HUES48 (cell line): Measurements from ENCODE around the gene ACOXL.
A peak's percentile ranks its signal among the peaks of the same experiment; 100 is the strongest.

Source experiments
- H3K27ac ChIP-seq: one replicate; pipeline ENCODE4 v1.7.0; 2013; ENCODE audit warnings: low read depth, low read length, inconsistent platforms
- H3K27me3 ChIP-seq: 2 replicates; pipeline ENCODE4 v1.6.1; 2013; ENCODE audit warnings: mild to moderate bottlenecking, low read length; ENCODE audit not compliant: control insufficient read depth, insufficient read depth
- H3K36me3 ChIP-seq: 2 replicates; pipeline ENCODE4 v1.6.1; 2013; ENCODE audit warnings: low read length; ENCODE audit not compliant: control insufficient read depth, insufficient read depth
- H3K4me1 ChIP-seq: 2 replicates; pipeline ENCODE4 v1.6.1; 2013; ENCODE audit warnings: mild to moderate bottlenecking, low read length; ENCODE audit not compliant: control insufficient read depth, insufficient read depth
- H3K4me3 ChIP-seq: 2 replicates; pipeline ENCODE4 v1.5.1; 2013; ENCODE audit warnings: mild to moderate bottlenecking, low read depth, low read length
- H3K9ac ChIP-seq: 2 replicates; pipeline ENCODE4 v1.6.1; 2013; ENCODE audit warnings: mild to moderate bottlenecking, low read depth, low read length, moderate library complexity
- H3K9me3 ChIP-seq: 2 replicates; pipeline ENCODE4 v1.6.1; 2013; ENCODE audit warnings: low read length; ENCODE audit not compliant: control insufficient read depth, insufficient read depth

The ACOXL gene

DNA sequence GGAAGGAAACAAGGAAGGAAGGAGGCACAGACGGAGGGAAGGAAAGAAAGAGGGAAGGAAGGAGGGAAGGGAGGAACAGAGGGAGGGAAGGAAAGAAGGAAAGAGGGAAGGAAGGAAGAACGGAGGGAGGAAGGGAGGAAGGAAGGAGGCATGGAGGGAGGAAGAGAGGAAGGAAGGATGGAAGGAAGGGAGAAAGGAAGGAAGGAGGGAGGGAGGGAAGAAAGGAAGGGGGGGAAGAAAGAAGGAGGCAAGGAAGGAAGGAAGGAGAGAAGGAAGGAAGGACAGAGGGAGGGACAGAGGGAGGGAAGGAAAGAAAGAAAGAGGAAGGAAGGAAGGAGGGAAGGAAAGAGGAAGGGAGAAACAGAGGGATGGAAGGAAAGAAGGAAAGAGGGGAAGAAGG is 7.6 kb upstream of the ACOXL start:
- H3K27me3 ChIP-seq = no peaks in the 10 kb centered on the region
- H3K27ac ChIP-seq = no peak overlapping the region
- no peaks in the 10 kb centered on the region for H3K36me3 ChIP-seq
- no peak overlapping the region for H3K4me3 ChIP-seq
- no peak overlapping the region for H3K9ac ChIP-seq
- H3K4me1 ChIP-seq = peaks cover 12% of the 10 kb centered on the region
- no peaks in the 10 kb centered on the region for H3K9me3 ChIP-seq

DNA sequence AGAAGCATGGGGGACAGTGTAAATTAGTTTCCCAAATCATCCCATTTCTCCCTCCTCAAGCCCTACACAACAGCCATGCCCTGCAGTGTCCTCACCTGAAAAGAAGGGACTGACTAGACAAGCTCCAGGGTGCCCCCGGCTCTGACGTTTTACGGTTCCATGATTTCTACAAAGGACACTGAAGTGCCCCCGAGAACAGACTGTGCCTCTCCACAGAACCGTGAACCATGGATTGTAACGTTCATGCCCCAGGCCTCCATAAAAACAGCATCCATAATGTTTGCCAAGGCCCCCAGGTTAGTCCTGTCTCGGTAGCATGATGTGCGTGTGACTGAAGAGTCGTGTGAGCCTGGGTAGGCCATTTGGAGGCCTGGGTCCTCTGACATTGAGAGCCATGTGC is 7.0 kb upstream of the ACOXL start:
- Histone ChIP-seq H3K27me3 (no peaks in the 10 kb centered on the region), H3K27ac (no peak overlapping the region)

GRCh38 chr2:110725859-110726258 is 6.5 kb upstream of the ACOXL start:
- no peak overlapping the region for H3K9ac ChIP-seq
- no peaks in the 10 kb centered on the region for H3K36me3 ChIP-seq
- no peaks in the 10 kb centered on the region for H3K27me3 ChIP-seq

More for the DNA sequence above, 7.0 kb upstream of the ACOXL start:
- Histone ChIP-seq H3K4me1 (peaks cover 13% of the 10 kb centered on the region), H3K9me3 (no peaks in the 10 kb centered on the region), H3K4me3 (no peak overlapping the region), H3K36me3 (no peaks in the 10 kb centered on the region), H3K9ac (no peak overlapping the region)

DNA sequence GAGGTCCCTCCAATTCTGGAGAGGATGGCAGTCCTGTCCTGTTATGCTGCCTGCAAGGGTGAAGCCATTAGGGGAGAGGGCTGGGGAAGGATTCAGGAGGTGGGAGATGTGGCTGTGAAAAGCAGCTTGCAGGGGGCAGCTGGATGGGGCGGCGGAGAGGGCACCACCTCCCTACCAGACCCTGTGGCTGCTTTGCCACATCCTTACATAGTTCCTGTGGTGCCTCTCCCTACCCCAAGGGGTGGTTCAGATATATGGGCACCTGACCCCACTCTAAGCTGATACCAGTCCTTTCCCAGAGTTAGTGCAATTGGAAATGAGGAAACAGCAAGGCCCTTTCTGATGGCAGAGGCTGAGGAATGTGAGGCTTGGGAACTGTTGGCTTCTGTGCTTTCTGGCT is 6.1 kb upstream of the ACOXL start:
- H3K4me1 ChIP-seq = peaks cover 20% of the 10 kb centered on the region
- no peaks in the 10 kb centered on the region for H3K36me3 ChIP-seq
- no peak overlapping the region for H3K9ac ChIP-seq
- no peaks in the 10 kb centered on the region for H3K9me3 ChIP-seq
- no peak overlapping the region for H3K27ac ChIP-seq
- H3K27me3 ChIP-seq = no peaks in the 10 kb centered on the region
- H3K4me3 ChIP-seq = no peak overlapping the region

More at GRCh38 chr2:110725859-110726258, 6.5 kb upstream of the ACOXL start:
- H3K9me3 ChIP-seq = no peaks in the 10 kb centered on the region
- no peak overlapping the region for H3K27ac ChIP-seq
- peaks cover 16% of the 10 kb centered on the region for H3K4me1 ChIP-seq
- no peak overlapping the region for H3K4me3 ChIP-seq

DNA sequence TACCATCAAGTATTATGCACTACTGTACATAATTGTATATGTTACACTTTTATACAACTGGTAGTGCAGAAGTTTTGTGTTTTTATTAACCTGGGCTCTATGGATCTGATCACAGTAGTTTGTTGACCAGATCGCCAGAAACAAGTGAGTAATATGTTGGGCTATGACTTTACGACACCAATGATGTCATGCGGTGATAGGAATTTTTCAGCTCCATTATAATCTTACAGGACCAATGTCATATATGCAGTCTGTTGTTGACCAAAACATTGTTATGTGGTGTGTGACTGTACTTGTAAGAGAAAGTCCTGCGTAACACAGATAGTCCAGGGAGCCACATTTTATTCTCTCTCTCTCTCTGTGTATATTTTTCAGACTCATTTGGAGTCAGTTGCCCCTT is 4.5 kb upstream of the ACOXL start:
- peaks cover 8% of the 10 kb centered on the region for H3K27me3 ChIP-seq
- H3K4me1 ChIP-seq = peaks cover 29% of the 10 kb centered on the region
- no peaks in the 10 kb centered on the region for H3K36me3 ChIP-seq
- no peaks in the 10 kb centered on the region for H3K9me3 ChIP-seq
- H3K9ac ChIP-seq = no peak overlapping the region
- H3K27ac ChIP-seq = no peak overlapping the region
- no peak overlapping the region for H3K4me3 ChIP-seq

GRCh38 chr2:110729106-110729505 is 3.3 kb upstream of the ACOXL start:
- Histone ChIP-seq H3K27me3 (peaks cover 15% of the 10 kb centered on the region), H3K27ac (peak overlapping the region; percentile 46), H3K9me3 (no peaks in the 10 kb centered on the region), H3K4me1 (peaks cover 29% of the 10 kb centered on the region), H3K9ac (no peak overlapping the region), H3K36me3 (no peaks in the 10 kb centered on the region), H3K4me3 (no peak overlapping the region)

DNA sequence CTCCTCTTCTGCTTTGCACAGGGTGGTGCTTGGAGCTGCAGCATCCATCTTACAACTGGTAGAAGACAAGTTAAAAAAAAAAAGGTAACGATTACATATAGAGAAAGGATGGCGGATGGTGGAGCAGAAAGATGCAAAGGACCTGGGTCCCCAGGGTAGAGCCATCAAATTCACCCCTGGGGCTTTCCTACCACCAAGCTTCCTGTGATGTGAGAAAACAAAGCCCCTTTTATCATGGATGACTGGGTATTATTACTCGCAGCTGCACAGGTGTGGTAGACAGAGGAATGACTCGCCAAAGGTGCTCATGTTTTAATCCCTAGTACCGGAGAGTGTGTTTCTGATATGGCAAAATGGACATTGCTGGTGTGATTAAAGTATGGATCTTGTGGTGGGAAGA is 1.3 kb upstream of the ACOXL start:
- Histone ChIP-seq H3K27me3 (peaks cover 20% of the 10 kb centered on the region), H3K4me3 (no peak overlapping the region), H3K4me1 (peaks cover 41% of the 10 kb centered on the region), H3K9me3 (no peaks in the 10 kb centered on the region), H3K9ac (no peak overlapping the region), H3K36me3 (no peaks in the 10 kb centered on the region), H3K27ac (no peak overlapping the region)

GRCh38 chr2:110735366-110735765 is 3.0 kb downstream of the ACOXL start:
- H3K9me3 ChIP-seq = no peaks in the 10 kb centered on the region
- H3K4me3 ChIP-seq = no peak overlapping the region; the same call in 1 of the 2 replicates
- no peak overlapping the region for H3K9ac ChIP-seq
- H3K36me3 ChIP-seq = no peaks in the 10 kb centered on the region
- no peak overlapping the region for H3K27ac ChIP-seq
- H3K27me3 ChIP-seq = peaks cover 20% of the 10 kb centered on the region
- H3K4me1 ChIP-seq = peaks cover 36% of the 10 kb centered on the region

DNA sequence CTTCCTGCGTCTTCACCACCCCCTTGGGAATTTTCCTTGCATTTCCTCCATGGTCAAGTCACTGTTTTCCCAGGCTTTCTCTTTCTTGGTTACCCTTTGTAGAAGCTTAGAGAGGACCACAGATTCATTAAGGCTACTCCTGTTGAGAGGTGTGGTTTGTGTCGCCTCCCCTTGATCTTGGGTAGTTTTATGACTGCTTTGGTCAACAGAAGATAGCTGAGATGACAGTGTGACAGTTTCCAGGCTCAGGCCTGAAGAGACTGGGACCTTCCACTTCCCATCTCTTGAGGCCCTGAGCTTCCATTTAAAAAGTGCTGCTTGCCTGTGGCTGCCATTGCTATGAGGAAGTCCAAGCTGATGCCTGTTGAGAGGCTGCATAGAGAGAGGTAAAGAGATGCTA is 5.4 kb downstream of the ACOXL start:
- Histone ChIP-seq H3K27ac (no peak overlapping the region), H3K9me3 (no peaks in the 10 kb centered on the region), H3K36me3 (no peaks in the 10 kb centered on the region), H3K9ac (no peak overlapping the region), H3K4me3 (no peak overlapping the region), H3K4me1 (peaks cover 41% of the 10 kb centered on the region), H3K27me3 (peaks cover 12% of the 10 kb centered on the region; the same call in 1 of the 2 replicates)

GRCh38 chr2:110740747-110741349 is 8.5 kb downstream of the ACOXL start:
- Histone ChIP-seq H3K9me3 (no peaks in the 10 kb centered on the region), H3K27me3 (no peaks in the 10 kb centered on the region), H3K4me3 (no peak overlapping the region), H3K4me1 (peaks cover 49% of the 10 kb centered on the region), H3K27ac (no peak overlapping the region), H3K9ac (no peak overlapping the region), H3K36me3 (no peaks in the 10 kb centered on the region)

DNA sequence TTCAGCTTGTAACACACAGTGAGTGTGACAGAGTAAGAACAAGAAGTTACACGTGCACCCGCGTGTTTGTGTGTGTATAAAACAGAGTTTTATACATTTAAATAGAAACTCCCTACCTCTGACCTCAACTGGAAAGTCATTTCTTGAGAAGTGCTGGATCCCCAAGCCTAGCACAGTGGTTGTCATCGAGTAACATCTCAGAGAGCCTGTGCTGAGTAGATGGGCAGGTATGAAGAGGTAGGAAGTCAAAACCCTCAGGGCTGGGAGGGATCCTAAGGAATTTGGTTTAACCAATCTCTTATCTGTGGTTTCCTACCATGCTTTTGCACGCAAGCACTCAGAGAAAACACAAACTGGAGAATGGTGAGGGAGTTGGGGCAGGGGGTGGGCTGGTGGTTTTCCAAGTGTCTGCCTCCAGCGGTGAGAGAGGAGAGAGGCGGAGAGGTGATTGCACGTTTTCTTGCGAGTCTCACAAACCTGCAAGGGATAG is 9.2 kb downstream of the ACOXL start:
- Histone ChIP-seq H3K9me3 (no peaks in the 10 kb centered on the region), H3K9ac (no peak overlapping the region), H3K4me3 (no peak overlapping the region), H3K36me3 (no peaks in the 10 kb centered on the region), H3K27ac (peak overlapping the region; percentile 21), H3K27me3 (no peaks in the 10 kb centered on the region), H3K4me1 (peaks cover 54% of the 10 kb centered on the region)
